GM06990 (cell line): ENCODE results near the gene HS6ST3.

Source experiments
- DNase-seq: peaks from one replicate; pipeline ENCODE4 v3.0.0-alpha.2; 2011; ENCODE audit not compliant: insufficient read length; ENCODE audit errors: extremely low read depth
- H3K27me3 ChIP-seq: replicated peaks from 2 replicates; pipeline ENCODE4 v1.6.0; 2011; ENCODE audit warnings: low read length; ENCODE audit not compliant: control insufficient read depth, insufficient read depth
- H3K36me3 ChIP-seq: 2 replicates; pipeline ENCODE4 v1.5.1; 2011; ENCODE audit warnings: low read length; ENCODE audit not compliant: control insufficient read depth, insufficient read depth
- H3K4me3 ChIP-seq: replicated peaks from 2 replicates; pipeline ENCODE4 v1.5.1; 2011; ENCODE audit warnings: low read depth, mild to moderate bottlenecking, control low read depth, low read length
- CTCF ChIP-seq: IDR thresholded peaks from 2 replicates; pipeline ENCODE4 v1.5.1; 2011; ENCODE audit warnings: low read length, control low read depth, mild to moderate bottlenecking, inconsistent platforms; ENCODE audit not compliant: insufficient read depth, poor library complexity, severe bottlenecking

The HS6ST3 gene

GRCh38 chr13:96844195-96844594, 754.3 kb downstream of the HS6ST3 start:
- H3K27me3 ChIP-seq = no peaks in the 10 kb centered on the region; the same call in none of the 2 replicates
- no peak for DNase-seq
- no peak for TF ChIP-seq CTCF
- no peaks in the 10 kb centered on the region for H3K36me3 ChIP-seq
- no peak overlapping the region for H3K4me3 ChIP-seq

GRCh38 chr13:96844616-96845015, 754.7 kb downstream of the HS6ST3 start:
- no peaks in the 10 kb centered on the region; the same call in none of the 2 replicates for H3K27me3 ChIP-seq
- no peaks in the 10 kb centered on the region for H3K36me3 ChIP-seq
- no peak for DNase-seq
- no peak overlapping the region for H3K4me3 ChIP-seq
- TF ChIP-seq CTCF = no peak

- DNase-seq = no peak
- Histone ChIP-seq H3K27me3 (no peaks in the 10 kb centered on the region; the same call in 1 of the 2 replicates), H3K36me3 (no peaks in the 10 kb centered on the region), H3K4me3 (no peak overlapping the region)
- TF ChIP-seq CTCF = no peak
Measured at GRCh38 chr13:96848286-96848685, 758.4 kb downstream of the HS6ST3 start.

GRCh38 chr13:96849091-96849490, 759.2 kb downstream of the HS6ST3 start:
- H3K4me3 ChIP-seq = no peak overlapping the region
- TF ChIP-seq CTCF = no peak
- no peaks in the 10 kb centered on the region; the same call in 1 of the 2 replicates for H3K27me3 ChIP-seq
- no peaks in the 10 kb centered on the region for H3K36me3 ChIP-seq
- no peak for DNase-seq

GRCh38 chr13:96850538-96851145, 760.7 kb downstream of the HS6ST3 start:
- no peak for TF ChIP-seq CTCF
- Histone ChIP-seq H3K36me3 (no peaks in the 10 kb centered on the region), H3K4me3 (no peak overlapping the region), H3K27me3 (no peaks in the 10 kb centered on the region)
- DNase-seq = no peak
